Keratinocyte (primary cell): Measurements from ENCODE around the gene JMJD7. TPM values are rescaled to one million over a fixed set of nuclear protein-coding genes. Genes with fewer than 3 reads are reported as not detected.

Experiments used
- DNase-seq: peaks from one replicate; pipeline ENCODE4 v3.0.0-alpha.2; 2011; ENCODE audit warnings: low read depth, missing footprints, low spot score
- FAIRE-seq: peaks from 2 replicates; lab custom pipeline; 2011; peaks lifted over from hg19 to GRCh38; lab: Jason Lieb, UNC
- H2AFZ ChIP-seq: 2 replicates; pipeline ENCODE4 v1.6.0; 2012; ENCODE audit warnings: low read length, control low read depth, inconsistent platforms; ENCODE audit not compliant: control insufficient read depth
- H3K27ac ChIP-seq: 2 replicates; pipeline ENCODE4 v1.5.1; 2011; ENCODE audit warnings: low read length; ENCODE audit not compliant: control insufficient read depth, insufficient read depth
- H3K27me3 ChIP-seq: 3 replicates; pipeline ENCODE4 v1.6.0; 2011; ENCODE audit warnings: low read length; ENCODE audit not compliant: control insufficient read depth, insufficient read depth; ENCODE audit errors: extremely low read depth
- H3K36me3 ChIP-seq, 2 experiments: 2 replicates in 1 of 2; 3 replicates in 1 of 2; pipeline ENCODE4 v1.5.1; 2011; ENCODE audit warnings: low read length in 2 of 2, mild to moderate bottlenecking in 1 of 2; ENCODE audit not compliant: control insufficient read depth in 2 of 2, insufficient read depth in 2 of 2; ENCODE audit errors: extremely low read depth in 1 of 2
- H3K4me1 ChIP-seq: 3 replicates; pipeline ENCODE4 v1.5.1; 2011; ENCODE audit warnings: low read length; ENCODE audit not compliant: control insufficient read depth, insufficient read depth; ENCODE audit errors: extremely low read depth
- H3K4me2 ChIP-seq: 3 replicates; pipeline ENCODE4 v1.6.0; 2011; ENCODE audit warnings: low read depth, low read length; ENCODE audit not compliant: control insufficient read depth, insufficient read depth; ENCODE audit errors: extremely low read depth
- H3K4me3 ChIP-seq, 3 experiments: fragments of 200-600 bp in 1 of 3; sonication (generic) in 1 of 3; 2 replicates in 2 of 3; 3 replicates in 1 of 3; pipeline ENCODE4 v1.5.1; 2011 to 2016; ENCODE audit warnings: low read length in 3 of 3, mild to moderate bottlenecking in 3 of 3, control low read depth in 2 of 3, inconsistent platforms in 1 of 3, low read depth in 1 of 3, mixed read lengths in 1 of 3, mixed run types in 1 of 3, moderate library complexity in 1 of 3; ENCODE audit not compliant: control insufficient read depth in 2 of 3, insufficient read depth in 2 of 3; ENCODE audit errors: extremely low read depth in 1 of 3
- H3K79me2 ChIP-seq: 2 replicates; pipeline ENCODE4 v1.6.0; 2012; ENCODE audit warnings: low read length; ENCODE audit not compliant: control insufficient read depth, insufficient read depth
- H3K9ac ChIP-seq: 3 replicates; pipeline ENCODE4 v1.6.0; 2011; ENCODE audit warnings: low read length; ENCODE audit not compliant: control insufficient read depth, insufficient read depth; ENCODE audit errors: extremely low read depth
- H3K9me1 ChIP-seq: 3 replicates; pipeline ENCODE4 v1.6.0; 2011; ENCODE audit warnings: low read length; ENCODE audit not compliant: control insufficient read depth, insufficient read depth; ENCODE audit errors: extremely low read depth
- H3K9me3 ChIP-seq: 2 replicates; pipeline ENCODE4 v1.5.1; 2012; ENCODE audit warnings: low read depth, low read length; ENCODE audit not compliant: control insufficient read depth
- H4K20me1 ChIP-seq: 3 replicates; pipeline ENCODE4 v1.6.0; 2011; ENCODE audit warnings: low read length; ENCODE audit not compliant: control insufficient read depth, insufficient read depth; ENCODE audit errors: extremely low read depth
- CTCF ChIP-seq, 3 experiments: IDR thresholded peaks in 1 of 3; conservative IDR thresholded peaks in 1 of 3; optimal IDR thresholded peaks in 1 of 3; 2 replicates in 2 of 3; 3 replicates in 1 of 3; pipeline versions ENCODE3 to v1.5.1; 2011; ENCODE audit warnings: low read length in 3 of 3, mild to moderate bottlenecking in 3 of 3, moderate library complexity in 2 of 3, control low read depth in 1 of 3, inconsistent platforms in 1 of 3; ENCODE audit not compliant: insufficient read depth in 2 of 3; ENCODE audit errors: extremely low read depth in 1 of 3
- EZH2 ChIP-seq: IDR thresholded peaks from one replicate; pipeline ENCODE4 v1.6.1; 2012; ENCODE audit warnings: inconsistent platforms, mild to moderate bottlenecking, low read length, moderate library complexity
- dilution Hi-C: fragments of 300-500 bp; cut with MboI; formaldehyde crosslinking; loops from one replicate; pipeline ENCODE4 v1.7.0; 2020; ENCODE audit warnings: low sequenced_read_pairs; ENCODE audit not compliant: extremely low pct_ligation_motif_present
- polyA plus RNA-seq, 5 experiments: library from polyadenylated mRNA; depleted of rRNA in 3 of 5; stranded (reverse) in 3 of 5; stranded (forward) in 1 of 5; unstranded in 1 of 5; fragments of >200 nt; gene quantifications; 1 replicate in 1 of 5; 2 replicates in 3 of 5; 3 replicates in 1 of 5; pipeline versions ENCODE4 v1.2.1 to v1.2.3, GENCODE V29; 2011 to 2012; ENCODE audit warnings: missing spikeins in 2 of 5, low read depth in 1 of 5, low replicate concordance in 1 of 5

JMJD7 gene
- polyA plus RNA-seq, 1 donor (not counting 4 experiments of a cell fraction or from before 2014, with no cell fraction given), result 8.2 TPM

DNA sequence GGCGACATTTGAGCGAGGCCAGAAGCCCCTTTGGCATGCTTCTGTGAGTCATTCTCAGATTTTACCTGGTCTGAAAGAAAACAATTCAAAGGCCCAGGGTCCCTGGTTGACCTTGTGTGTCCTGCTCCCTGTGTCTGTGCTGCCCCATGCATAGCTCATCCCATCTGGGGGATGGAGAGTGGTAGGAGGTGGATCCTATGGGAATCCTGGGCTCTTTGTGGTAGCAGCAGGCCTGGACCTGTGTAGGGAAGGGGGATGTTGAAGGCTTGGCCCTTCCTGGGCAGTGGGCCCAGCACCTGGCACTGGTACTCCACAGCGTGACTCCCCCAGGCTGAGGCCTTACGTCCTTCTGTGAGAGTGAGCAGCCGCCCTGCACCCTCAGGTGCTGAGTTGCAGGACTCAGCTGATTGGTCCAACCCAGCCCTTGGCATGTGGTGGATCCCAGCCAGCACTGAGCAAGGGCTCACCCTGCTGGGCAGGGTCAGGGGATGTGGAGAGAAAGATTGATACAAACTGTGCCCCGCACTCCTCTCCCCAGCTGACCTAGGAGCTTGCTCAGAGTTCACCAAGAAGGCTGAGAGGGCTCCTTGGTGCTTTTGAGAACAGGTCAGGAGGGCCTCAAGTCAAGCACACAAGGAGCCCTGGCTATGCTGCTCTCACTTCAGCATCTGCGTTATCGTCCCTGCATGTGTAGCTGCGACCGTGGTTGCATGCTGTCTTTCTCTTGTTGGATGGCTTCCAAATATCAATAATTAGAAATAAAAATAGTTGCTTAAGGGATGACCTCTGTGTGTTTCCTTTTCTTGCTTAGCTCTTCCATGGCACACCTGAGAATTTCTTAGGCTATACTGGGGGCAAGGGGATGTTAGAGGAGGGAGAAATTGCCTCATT is 21.4 kb upstream of the JMJD7 start:
- Histone ChIP-seq H3K9me1 (no peaks in the 10 kb centered on the region), H3K27ac (peak overlapping the region; percentile 99), H3K9me3 (no peaks in the 10 kb centered on the region), H3K9ac (peak overlapping the region; percentile 78), H3K4me3 (no peak overlapping the region), H4K20me1 (no peaks in the 10 kb centered on the region), H3K4me2 (peak overlapping the region; percentile 70), H3K79me2 (peaks cover 48% of the 10 kb centered on the region), H3K4me1 (peaks cover 77% of the 10 kb centered on the region), H3K36me3 (peaks cover 5 to 34% of the 10 kb centered on the region in 2 experiments), H3K27me3 (no peaks in the 10 kb centered on the region), H2AFZ (no peak overlapping the region)
- dilution Hi-C loops, result no loop called here
- TF ChIP-seq CTCF (optimal IDR thresholded peaks at IDR 0.05 in 1 of 3, IDR thresholded peaks at IDR 0.05 in 1 of 3, conservative IDR thresholded peaks at IDR 0.05 in 1 of 3; ENCODE audit: extremely low read depth in 1 of 3, insufficient read depth in 2 of 3, low read length in 3 of 3) (peak; percentile 56 to 86 (median 66)), EZH2 (no peak)
- peak; percentile 98 for DNase-seq
- FAIRE-seq, result peak; percentile 100

DNA sequence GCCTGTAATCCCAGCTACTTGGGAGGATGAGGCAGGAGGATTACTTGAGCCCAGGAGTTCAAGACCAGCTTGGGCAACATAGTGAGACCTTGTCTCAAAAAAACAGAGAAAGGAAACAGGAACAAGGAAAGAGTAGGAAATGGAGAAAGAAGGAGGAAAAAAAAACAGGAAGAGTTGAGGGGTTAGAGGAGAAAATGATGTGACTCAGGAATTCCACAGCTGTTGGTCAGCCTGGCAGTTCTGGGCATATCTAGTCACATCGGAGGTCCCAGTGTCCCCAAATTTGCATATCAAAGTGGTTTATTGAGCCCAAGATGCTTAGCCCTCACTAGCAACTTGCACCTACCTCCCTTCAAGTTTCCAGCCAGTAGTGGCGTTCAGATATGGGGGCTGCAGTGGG is 18.8 kb upstream of the JMJD7 start:
- no peaks in the 10 kb centered on the region for H3K27me3 ChIP-seq
- peaks cover 52% of the 10 kb centered on the region for H3K79me2 ChIP-seq
- H2AFZ ChIP-seq, result no peak overlapping the region
- H3K4me2 ChIP-seq, result peak overlapping the region; percentile 39
- H3K9me3 ChIP-seq, result no peaks in the 10 kb centered on the region
- no peak overlapping the region for H3K4me3 ChIP-seq
- TF ChIP-seq EZH2, result no peak
- TF ChIP-seq CTCF (optimal IDR thresholded peaks at IDR 0.05 in 1 of 3, IDR thresholded peaks at IDR 0.05 in 1 of 3, conservative IDR thresholded peaks at IDR 0.05 in 1 of 3; ENCODE audit: extremely low read depth in 1 of 3, insufficient read depth in 2 of 3, low read length in 3 of 3), result no peak
- dilution Hi-C loops, result no loop called here
- DNase-seq (no peak), FAIRE-seq (peak; percentile 75)
- H4K20me1 ChIP-seq, result no peaks in the 10 kb centered on the region
- peaks cover 52% of the 10 kb centered on the region for H3K4me1 ChIP-seq
- peak overlapping the region; percentile 59 for H3K27ac ChIP-seq
- peaks cover 28 to 58% of the 10 kb centered on the region in 2 experiments for H3K36me3 ChIP-seq
- H3K9me1 ChIP-seq, result no peaks in the 10 kb centered on the region
- H3K9ac ChIP-seq, result peak overlapping the region; percentile 42
